ENCODE data around the gene ADGRG3. TPM values are rescaled to one million over a fixed set of nuclear protein-coding genes. Genes with fewer than 3 reads are reported as not detected.

Gene ADGRG3
- total RNA-seq, 4 donors from 2014 or later, result 2.0 to 9.6 (median 3.7) TPM

- Histone ChIP-seq H3K27ac (replicated peaks in 1 of 4) (no peak overlapping the region), H3K4me3 (no peak overlapping the region), H3K9me3 (no peaks in the 10 kb centered on the region), H3K27me3 (no peaks in the 10 kb centered on the region), H3K4me1 (peaks cover 9 to 25% (median 17%) of the 10 kb centered on the region in 4 donors), H3K36me3 (no peaks in the 10 kb centered on the region)
- intact Hi-C loops (cut with DNase I), result no loop called here
- no peak for TF ChIP-seq POLR2AphosphoS5 (IDR thresholded peaks at IDR 0.05)
- TF ChIP-seq POLR2A (IDR thresholded peaks at IDR 0.05; ENCODE audit: low read depth), result no peak
- no peak for TF ChIP-seq EP300 (IDR thresholded peaks at IDR 0.05)
- WGBS, result 64% methylated on average over 7 of the region's 10 CpGs
- DNase-seq (ENCODE audit: extremely low spot score), result no peak
Observed at GRCh38 chr16:57621521-57622271, 46.4 kb upstream of the ADGRG3 start.

DNA sequence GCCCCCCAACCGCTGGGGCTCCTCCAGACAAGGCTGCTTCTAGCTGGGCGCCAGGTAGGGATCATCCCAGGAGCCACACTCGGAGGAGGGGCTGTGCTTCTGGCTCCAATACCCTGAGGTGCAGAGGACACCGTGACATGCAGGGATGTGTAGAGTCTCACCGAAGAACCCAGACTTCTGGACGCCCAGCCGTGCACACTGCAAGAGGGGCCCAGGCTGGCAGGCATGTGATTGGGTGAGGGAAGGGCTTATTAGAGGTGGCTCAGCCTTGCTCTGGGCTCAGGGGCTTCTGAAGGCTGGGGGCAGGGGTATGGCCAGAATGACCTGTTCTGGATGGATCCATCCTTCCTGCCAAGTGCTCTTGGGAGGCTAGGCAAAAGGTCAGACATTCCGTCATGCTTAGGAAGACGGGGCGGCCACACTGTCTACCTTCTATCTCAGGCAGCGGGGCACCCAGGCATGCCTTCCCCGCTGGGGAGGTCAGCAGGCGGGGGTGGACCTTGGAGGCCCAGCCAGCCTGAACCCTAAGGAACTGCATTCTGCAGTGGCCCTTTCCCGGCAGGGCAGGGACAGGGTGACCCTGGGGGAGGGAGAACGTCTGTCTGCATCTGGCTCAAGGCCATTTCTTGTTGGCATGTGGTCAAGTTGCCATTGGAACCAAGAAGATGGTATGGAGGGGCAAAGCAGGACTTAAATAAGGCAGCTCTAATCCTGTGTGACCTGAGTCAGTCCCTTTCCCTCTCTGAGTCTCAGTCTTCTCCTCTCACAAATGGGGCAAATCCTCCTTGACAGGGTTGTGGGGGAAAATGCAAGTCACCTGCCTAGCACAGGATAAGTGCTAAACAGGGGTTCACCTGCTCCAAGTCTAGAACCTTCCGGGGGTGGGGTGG, 45.5 kb upstream of the ADGRG3 start:
- Histone ChIP-seq H3K36me3 (no peaks in the 10 kb centered on the region), H3K9me3 (no peaks in the 10 kb centered on the region), H3K4me1 (peaks cover 10 to 29% (median 20%) of the 10 kb centered on the region in 4 donors), H3K27me3 (peaks cover 0 to 1% (median 0%) of the 10 kb centered on the region in 4 donors), H3K27ac (replicated peaks in 1 of 4) (no peak overlapping the region), H3K4me3 (no peak overlapping the region)
- intact Hi-C loops (cut with DNase I), result no loop called here
- TF ChIP-seq POLR2A (IDR thresholded peaks at IDR 0.05; ENCODE audit: low read depth), result no peak
- no peak for TF ChIP-seq EP300 (IDR thresholded peaks at IDR 0.05)
- TF ChIP-seq POLR2AphosphoS5 (IDR thresholded peaks at IDR 0.05), result no peak
- TF ChIP-seq CTCF (IDR thresholded peaks at IDR 0.05), result no peak
- no peak for DNase-seq (ENCODE audit: extremely low spot score)
- 79% methylated on average over 14 of the region's 16 CpGs for WGBS

GRCh38 chr16:57623251-57624043, 44.7 kb upstream of the ADGRG3 start:
- Histone ChIP-seq H3K27me3 (peaks cover 0 to 10% (median 0%) of the 10 kb centered on the region in 4 donors), H3K27ac (replicated peaks in 1 of 4) (no peak overlapping the region), H3K36me3 (no peaks in the 10 kb centered on the region), H3K9me3 (no peaks in the 10 kb centered on the region), H3K4me3 (no peak overlapping the region), H3K4me1 (peaks cover 19 to 37% (median 28%) of the 10 kb centered on the region in 4 donors)
- TF ChIP-seq POLR2AphosphoS5 (IDR thresholded peaks at IDR 0.05), result no peak
- no peak for TF ChIP-seq POLR2A (IDR thresholded peaks at IDR 0.05; ENCODE audit: low read depth)
- TF ChIP-seq CTCF (IDR thresholded peaks at IDR 0.05), result no peak
- TF ChIP-seq EP300 (IDR thresholded peaks at IDR 0.05), result no peak
- intact Hi-C loops (cut with DNase I), result no loop called here
- no peak for DNase-seq (ENCODE audit: extremely low spot score)
- WGBS, result 82% methylated on average over 11 of the region's 17 CpGs

GRCh38 chr16:57624044-57624688, 43.9 kb upstream of the ADGRG3 start:
- Histone ChIP-seq H3K27me3 (peaks cover 0 to 17% (median 0%) of the 10 kb centered on the region in 4 donors), H3K4me3 (no peak overlapping the region), H3K27ac (replicated peaks in 1 of 4) (no peak overlapping the region), H3K4me1 (peaks cover 21 to 40% (median 32%) of the 10 kb centered on the region in 4 donors), H3K9me3 (no peaks in the 10 kb centered on the region), H3K36me3 (no peaks in the 10 kb centered on the region)
- TF ChIP-seq POLR2AphosphoS5 (IDR thresholded peaks at IDR 0.05) (no peak), POLR2A (IDR thresholded peaks at IDR 0.05; ENCODE audit: low read depth) (no peak), CTCF (IDR thresholded peaks at IDR 0.05) (no peak), EP300 (IDR thresholded peaks at IDR 0.05) (no peak)
- DNase-seq (ENCODE audit: extremely low spot score), result no peak
- 85% methylated on average over 5 of the region's 8 CpGs for WGBS
- intact Hi-C loops (cut with DNase I), result no loop called here
